GM21515 (cell line): ENCODE measurements around the gene TEX12.

Source experiments
- ATAC-seq: cut with Tn5 transposase; IDR thresholded peaks from one replicate; pipeline ENCODE4 v1.9.1; 2021; ENCODE audit not compliant: unreplicated experiment

The TEX12 gene

GRCh38 chr11:112210890-112211289 is 43.7 kb downstream of the TEX12 start:
- no peak for ATAC-seq

- no peak for ATAC-seq
Observed at GRCh38 chr11:112211536-112211935, 44.4 kb downstream of the TEX12 start.

- no peak for ATAC-seq
Observed at GRCh38 chr11:112212290-112212689, 45.1 kb downstream of the TEX12 start.

- no peak for ATAC-seq
Observed at GRCh38 chr11:112212710-112213109, 45.5 kb downstream of the TEX12 start.

GRCh38 chr11:112213753-112214152 is 46.6 kb downstream of the TEX12 start:
- ATAC-seq: no peak

GRCh38 chr11:112215621-112216020 is 48.4 kb downstream of the TEX12 start:
- ATAC-seq: no peak

GRCh38 chr11:112216561-112217105 is 49.5 kb downstream of the TEX12 start:
- ATAC-seq: no peak

- ATAC-seq: peak; percentile 93
Observed at GRCh38 chr11:112219476-112220232, 52.5 kb downstream of the TEX12 start.

- ATAC-seq: no peak
Observed at GRCh38 chr11:112221274-112221835, 54.2 kb downstream of the TEX12 start.
